Fibroblast of lung (primary cell): ENCODE data around the gene CENPP.

Experiments used
- EZH2 ChIP-seq: IDR thresholded peaks from 2 replicates; pipeline ENCODE4 v1.5.1; 2012; ENCODE audit warnings: low read length, control low read depth, mild to moderate bottlenecking; ENCODE audit errors: missing control alignments
- TF ChIP-seq, protein P1 (sequence below), 2 donors: IDR thresholded peaks in 1 of 2; conservative IDR thresholded peaks in 1 of 2; 1 replicate in 1 of 2; 2 replicates in 1 of 2; pipeline ENCODE4 v1.5.1; 2011 to 2012; ENCODE audit warnings: low read length in 2 of 2, control low read depth in 1 of 2, inconsistent platforms in 1 of 2, low read depth in 1 of 2, mild to moderate bottlenecking in 1 of 2

DNA sequence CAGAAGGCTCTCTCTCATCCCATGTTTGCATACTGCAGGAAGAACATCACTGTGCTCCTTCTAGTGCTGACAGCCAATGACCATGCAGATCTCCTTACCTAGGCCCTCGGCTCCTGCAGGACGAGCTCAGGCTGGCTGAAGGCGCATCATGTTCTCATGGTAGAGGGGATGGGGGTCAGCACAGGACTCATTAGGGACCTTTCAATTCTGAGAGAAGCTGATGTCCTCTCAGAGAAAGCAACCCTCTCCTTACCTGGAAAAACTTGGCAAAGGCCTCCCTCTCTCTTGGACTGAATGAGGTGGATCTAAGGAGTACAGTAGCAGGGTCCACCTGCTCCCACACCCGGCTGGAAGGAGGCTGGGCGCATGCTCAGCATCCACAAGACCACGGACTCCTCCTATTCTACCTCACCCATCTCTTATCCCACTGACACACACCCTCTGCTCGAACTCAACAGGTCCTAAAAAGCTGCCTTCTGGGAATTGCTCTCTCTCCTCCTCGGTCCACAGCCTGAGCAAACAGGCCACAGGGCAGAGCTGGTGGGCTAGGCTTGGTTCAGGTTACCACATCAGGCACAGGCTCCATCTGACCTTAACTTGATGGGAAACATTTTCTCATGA, 341.3 kb downstream of the CENPP start:
- no peak for TF ChIP-seq EZH2
- TF ChIP-seq, protein P1, sequence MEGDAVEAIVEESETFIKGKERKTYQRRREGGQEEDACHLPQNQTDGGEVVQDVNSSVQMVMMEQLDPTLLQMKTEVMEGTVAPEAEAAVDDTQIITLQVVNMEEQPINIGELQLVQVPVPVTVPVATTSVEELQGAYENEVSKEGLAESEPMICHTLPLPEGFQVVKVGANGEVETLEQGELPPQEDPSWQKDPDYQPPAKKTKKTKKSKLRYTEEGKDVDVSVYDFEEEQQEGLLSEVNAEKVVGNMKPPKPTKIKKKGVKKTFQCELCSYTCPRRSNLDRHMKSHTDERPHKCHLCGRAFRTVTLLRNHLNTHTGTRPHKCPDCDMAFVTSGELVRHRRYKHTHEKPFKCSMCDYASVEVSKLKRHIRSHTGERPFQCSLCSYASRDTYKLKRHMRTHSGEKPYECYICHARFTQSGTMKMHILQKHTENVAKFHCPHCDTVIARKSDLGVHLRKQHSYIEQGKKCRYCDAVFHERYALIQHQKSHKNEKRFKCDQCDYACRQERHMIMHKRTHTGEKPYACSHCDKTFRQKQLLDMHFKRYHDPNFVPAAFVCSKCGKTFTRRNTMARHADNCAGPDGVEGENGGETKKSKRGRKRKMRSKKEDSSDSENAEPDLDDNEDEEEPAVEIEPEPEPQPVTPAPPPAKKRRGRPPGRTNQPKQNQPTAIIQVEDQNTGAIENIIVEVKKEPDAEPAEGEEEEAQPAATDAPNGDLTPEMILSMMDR (conservative IDR thresholded peaks at IDR 0.05 in 1 of 2, IDR thresholded peaks at IDR 0.05 in 1 of 2; ENCODE audit: low read depth in 1 of 2, low read length in 2 of 2) = no peak
